BJ (cell line): ENCODE measurements around the gene UGGT2. TPM values are rescaled to one million over a fixed set of nuclear protein-coding genes. Genes with fewer than 3 reads are reported as not detected.

Experiments
- CTCF ChIA-PET: fragments of 350-600 bp; formaldehyde crosslinking; extraction: SDS; loops from one replicate; lab custom pipeline; 2021; ENCODE audit warnings: antibody characterized with exemption, inconsistent platforms; lab: Yijun Ruan, JAX
- POLR2A ChIA-PET: fragments of 300-600 bp; sonication (Branson Sonifier 250); formaldehyde crosslinking; extraction: SDS; loops from one replicate; lab custom pipeline; 2021; ENCODE audit warnings: antibody characterized with exemption; lab: Charles Lee
- DNase-seq: peaks from one replicate; pipeline ENCODE4 v3.0.0-alpha.2; 2011; ENCODE audit warnings: low read depth
- H3K27me3 ChIP-seq: 2 replicates; pipeline ENCODE4 v1.6.0; 2011; ENCODE audit warnings: low read length; ENCODE audit not compliant: control insufficient read depth, insufficient read depth
- H3K36me3 ChIP-seq: 2 replicates; pipeline ENCODE4 v1.5.1; 2011; ENCODE audit warnings: low read length; ENCODE audit not compliant: control insufficient read depth, insufficient read depth
- H3K4me3 ChIP-seq: 2 replicates; pipeline ENCODE4 v1.5.1; 2011; ENCODE audit warnings: low read depth, mild to moderate bottlenecking, control low read depth, low read length
- polyA plus RNA-seq: library from polyadenylated mRNA; depleted of rRNA; stranded (reverse); fragments of >200 nt; gene quantifications from 2 replicates; pipeline ENCODE4 v1.2.3, GENCODE V29; 2011
- TF ChIP-seq, protein P1 (sequence below): IDR thresholded peaks from 2 replicates; pipeline ENCODE4 v1.5.1; 2011; ENCODE audit warnings: low read depth, mild to moderate bottlenecking, control low read depth, inconsistent platforms, low read length, moderate library complexity; ENCODE audit not compliant: insufficient read depth

Gene UGGT2
- polyA plus RNA-seq, 1 experiment = 20.2 TPM

DNA sequence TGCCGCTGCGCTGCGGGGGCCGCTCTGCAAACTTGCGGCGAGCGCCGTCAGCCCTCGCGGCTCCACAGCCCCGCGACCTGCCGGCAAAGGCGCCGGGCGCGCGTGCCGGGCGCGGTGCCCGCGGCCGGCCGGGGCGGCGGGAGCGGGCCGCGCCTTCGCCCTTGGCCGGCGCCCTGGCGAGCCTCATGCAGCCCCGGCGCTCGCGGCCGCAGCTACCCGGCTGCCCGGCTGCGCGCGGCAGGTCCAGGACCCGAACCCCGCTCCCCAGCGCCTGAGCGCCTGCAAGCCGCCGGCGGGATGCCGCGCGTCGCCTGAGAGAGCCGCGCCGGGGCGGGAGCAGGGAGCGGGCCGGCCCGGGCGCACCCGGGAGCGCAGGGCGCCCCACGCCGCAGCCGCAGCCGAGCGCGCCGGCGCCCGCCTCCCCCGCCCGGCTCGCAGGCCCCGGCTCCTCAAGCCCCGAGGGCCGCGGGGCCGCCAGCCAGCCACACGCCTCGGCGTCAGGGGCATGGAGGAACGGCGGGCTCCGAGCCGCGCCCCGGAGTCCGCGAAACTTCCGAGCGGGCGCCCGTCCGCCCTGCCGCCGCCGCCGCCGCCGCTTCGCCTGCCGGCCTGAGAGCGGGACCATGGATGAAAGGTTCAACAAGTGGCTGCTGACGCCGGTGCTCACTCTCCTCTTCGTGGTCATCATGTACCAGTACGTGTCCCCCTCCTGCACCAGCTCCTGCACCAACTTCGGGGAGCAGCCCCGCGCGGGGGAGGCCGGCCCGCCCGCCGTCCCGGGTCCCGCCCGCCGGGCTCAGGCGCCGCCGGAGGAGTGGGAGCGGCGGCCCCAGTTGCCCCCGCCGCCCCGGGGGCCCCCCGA lies 37.3 kb upstream of the UGGT2 start:
- CTCF ChIA-PET = interaction anchor here (1.5 kb wide), 1 partner anchor 13 kb away, joined by 3 read pairs; no protein-coding TSS in a partner anchor
- POLR2A ChIA-PET = no interaction called here
- no peaks in the 10 kb centered on the region for H3K36me3 ChIP-seq
- DNase-seq = no peak
- H3K27me3 ChIP-seq = peaks cover 26% of the 10 kb centered on the region
- TF ChIP-seq, protein P1, sequence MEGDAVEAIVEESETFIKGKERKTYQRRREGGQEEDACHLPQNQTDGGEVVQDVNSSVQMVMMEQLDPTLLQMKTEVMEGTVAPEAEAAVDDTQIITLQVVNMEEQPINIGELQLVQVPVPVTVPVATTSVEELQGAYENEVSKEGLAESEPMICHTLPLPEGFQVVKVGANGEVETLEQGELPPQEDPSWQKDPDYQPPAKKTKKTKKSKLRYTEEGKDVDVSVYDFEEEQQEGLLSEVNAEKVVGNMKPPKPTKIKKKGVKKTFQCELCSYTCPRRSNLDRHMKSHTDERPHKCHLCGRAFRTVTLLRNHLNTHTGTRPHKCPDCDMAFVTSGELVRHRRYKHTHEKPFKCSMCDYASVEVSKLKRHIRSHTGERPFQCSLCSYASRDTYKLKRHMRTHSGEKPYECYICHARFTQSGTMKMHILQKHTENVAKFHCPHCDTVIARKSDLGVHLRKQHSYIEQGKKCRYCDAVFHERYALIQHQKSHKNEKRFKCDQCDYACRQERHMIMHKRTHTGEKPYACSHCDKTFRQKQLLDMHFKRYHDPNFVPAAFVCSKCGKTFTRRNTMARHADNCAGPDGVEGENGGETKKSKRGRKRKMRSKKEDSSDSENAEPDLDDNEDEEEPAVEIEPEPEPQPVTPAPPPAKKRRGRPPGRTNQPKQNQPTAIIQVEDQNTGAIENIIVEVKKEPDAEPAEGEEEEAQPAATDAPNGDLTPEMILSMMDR = no peak
- H3K4me3 ChIP-seq = peak overlapping the region; percentile 40

DNA sequence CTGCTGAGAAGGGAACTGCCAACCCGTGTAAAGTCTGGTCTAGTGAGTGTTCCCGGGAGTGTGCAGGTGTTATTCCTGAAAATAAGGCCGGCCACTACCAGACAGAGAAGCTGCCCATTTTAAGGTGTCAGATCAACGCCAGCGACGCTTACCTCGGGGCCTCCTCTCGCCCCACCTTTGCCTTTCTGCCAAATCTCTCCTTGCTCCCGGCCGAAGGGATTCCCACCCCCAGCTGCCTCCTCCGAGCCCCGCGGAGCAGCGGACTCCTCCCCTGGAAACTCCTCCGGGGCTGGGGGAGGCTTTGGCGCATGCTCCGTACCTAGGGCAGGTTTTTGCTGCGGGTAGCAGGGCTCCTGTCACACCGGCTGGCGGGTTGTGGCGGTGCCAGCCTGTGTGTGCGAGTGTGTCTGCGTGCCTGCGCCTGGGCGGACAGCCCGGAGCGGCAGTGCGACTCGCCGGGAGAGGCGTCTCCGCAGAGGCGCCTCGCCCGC lies 36.6 kb upstream of the UGGT2 start, which contains the start of gene HS6ST3:
HS6ST3 (plus strand) TSS at position 359 of the 491 bp plus-strand sequence.
- ChIA-PET CTCF (interaction anchor here (1.5 kb wide), 1 partner anchor 12 kb away, joined by 3 read pairs; no protein-coding TSS in a partner anchor), POLR2A (no interaction called here)
- Histone ChIP-seq H3K36me3 (no peaks in the 10 kb centered on the region), H3K27me3 (peaks cover 26% of the 10 kb centered on the region), H3K4me3 (peak within 1 kb of the TSS; percentile 40)
- TF ChIP-seq, protein P1 = no peak
- no peak for DNase-seq

DNA sequence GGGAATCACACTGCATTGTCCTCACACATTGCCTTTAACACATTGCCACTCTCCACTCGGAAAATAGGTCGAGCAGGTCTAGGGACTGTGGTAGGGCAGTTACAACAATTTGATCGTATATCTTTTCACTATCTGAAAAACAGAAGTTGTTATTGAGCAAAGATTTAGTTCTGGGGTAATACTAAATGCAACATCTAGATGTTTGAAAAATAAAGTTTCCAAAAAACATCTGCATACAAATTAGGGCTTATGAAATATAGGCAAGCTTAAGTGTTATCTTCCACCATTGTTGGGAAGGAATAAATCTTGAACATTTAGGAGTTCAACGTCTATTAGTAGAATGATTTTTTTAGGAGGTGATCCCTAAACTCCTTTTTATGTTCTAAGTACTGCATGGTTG lies 35.9 kb upstream of the UGGT2 start:
- POLR2A ChIA-PET = no interaction called here
- Histone ChIP-seq H3K27me3 (peaks cover 26% of the 10 kb centered on the region), H3K4me3 (no peak overlapping the region), H3K36me3 (no peaks in the 10 kb centered on the region)
- CTCF ChIA-PET = interaction anchor here (1.5 to 4.1 kb wide), 2 partner anchors 11 to 12 kb away, joined by 3 to 16 read pairs; no protein-coding TSS in a partner anchor
- DNase-seq = no peak
- TF ChIP-seq, protein P1 = no peak

DNA sequence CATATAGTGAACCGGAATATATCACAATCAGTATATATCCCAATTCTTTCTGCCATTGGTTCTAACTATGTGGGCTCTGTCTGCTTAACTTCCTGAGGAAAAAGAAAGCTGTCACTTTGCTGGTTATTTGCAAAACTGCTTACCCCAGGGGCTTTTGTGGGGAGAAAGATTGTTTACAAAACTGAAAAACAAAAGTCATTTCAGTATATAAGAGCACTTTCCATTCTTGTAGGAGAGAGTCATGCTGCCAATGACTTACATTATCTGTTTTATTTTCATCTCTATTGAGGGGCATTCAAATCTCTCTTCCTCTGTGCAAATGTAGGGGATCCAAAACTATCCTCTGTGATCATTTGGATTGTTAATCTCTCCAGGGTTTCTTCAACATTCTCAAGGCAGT lies 33.5 kb upstream of the UGGT2 start:
- no peak overlapping the region for H3K4me3 ChIP-seq
- TF ChIP-seq, protein P1 = no peak
- ChIA-PET CTCF (interaction anchor here (4.1 kb wide), 1 partner anchor 9 kb away, joined by 16 read pairs; no protein-coding TSS in a partner anchor), POLR2A (no interaction called here)
- no peaks in the 10 kb centered on the region for H3K36me3 ChIP-seq
- H3K27me3 ChIP-seq = peaks cover 23% of the 10 kb centered on the region
- DNase-seq = no peak

GRCh38 chr13:96082640-96083039 lies 29.4 kb upstream of the UGGT2 start:
- POLR2A ChIA-PET = no interaction called here
- CTCF ChIA-PET = interaction anchor here (0.8 kb wide), 1 partner anchor 24 kb away, joined by 3 read pairs; no protein-coding TSS in a partner anchor
- DNase-seq = no peak
- Histone ChIP-seq H3K4me3 (no peak overlapping the region), H3K36me3 (no peaks in the 10 kb centered on the region), H3K27me3 (peaks cover 2% of the 10 kb centered on the region; the same call in 1 of the 2 replicates)
- TF ChIP-seq, protein P1 = no peak
